GM21786 (cell line): ENCODE data around the gene SERPINA12.
"Not testable (repeated sequence)": the region's sequence is repeated elsewhere in the genome, so short reads cannot be mapped to it uniquely, and the experiment has no call there.

ENCODE experiments used
- ATAC-seq: cut with Tn5 transposase; IDR thresholded peaks from one replicate; pipeline ENCODE4 v1.9.1; 2021; ENCODE audit not compliant: unreplicated experiment

Gene SERPINA12

DNA sequence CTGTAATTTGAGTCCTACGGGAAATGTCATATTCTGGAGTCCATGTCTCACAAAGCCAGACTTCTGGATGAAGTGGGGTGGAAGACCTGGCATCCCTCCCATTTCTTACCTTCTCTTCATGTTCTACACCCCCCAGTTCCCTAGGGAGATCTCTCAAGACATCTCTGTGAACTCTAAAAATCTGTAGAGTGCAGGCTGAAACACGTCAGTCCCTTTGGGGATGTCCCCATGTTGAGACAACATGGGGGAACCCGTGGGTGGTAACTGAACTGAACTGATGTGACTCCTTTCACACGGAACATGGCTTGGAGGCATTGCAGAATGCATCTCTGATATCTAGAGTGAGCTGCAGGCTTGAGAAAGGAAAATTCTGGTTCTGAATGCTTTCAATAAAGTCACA, 15.2 kb downstream of the SERPINA12 start:
- peak; percentile 53 for ATAC-seq

DNA sequence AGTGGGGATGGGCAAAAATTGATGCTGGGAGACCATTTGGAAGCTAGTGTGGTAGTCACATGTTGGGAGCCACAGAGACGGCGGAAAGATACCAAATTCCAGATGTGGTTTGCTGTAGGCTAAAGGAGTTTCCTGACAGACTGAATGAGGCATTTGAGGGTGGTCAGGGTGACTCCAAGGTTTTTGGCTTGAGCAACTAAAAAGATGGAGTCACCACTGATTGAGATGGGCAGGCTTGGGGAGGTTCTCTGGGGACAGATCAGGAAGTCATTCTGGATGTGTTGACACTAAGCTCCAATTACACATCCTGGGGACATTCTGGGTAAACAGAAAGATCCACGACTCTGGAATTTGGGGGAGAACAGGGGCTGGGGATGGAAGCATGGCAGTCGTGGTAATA, 17.8 kb downstream of the SERPINA12 start:
- ATAC-seq: no peak

DNA sequence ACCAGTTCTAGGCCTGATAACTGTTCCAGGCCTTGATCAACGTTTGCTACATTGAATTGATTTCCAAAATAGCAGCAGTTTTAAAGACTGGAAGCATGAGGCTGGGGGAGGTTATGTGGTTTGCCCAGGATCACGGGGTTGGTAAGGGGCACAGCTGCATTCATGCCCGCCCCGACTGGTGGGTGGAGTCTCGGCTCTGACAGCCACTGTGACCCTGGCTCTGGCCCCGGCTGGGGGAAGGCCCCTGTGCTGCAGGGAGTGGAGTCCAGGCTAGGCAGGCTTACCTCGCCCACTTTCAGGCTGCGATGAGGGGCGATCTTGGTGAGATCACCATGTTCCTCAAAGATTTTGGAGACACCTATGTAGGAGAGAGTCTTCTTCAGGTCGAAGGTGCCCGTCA, 19.9 kb downstream of the SERPINA12 start:
- ATAC-seq: no peak

- no peak for ATAC-seq
These were observed 22.4 kb downstream of the SERPINA12 start for GRCh38 chr14:94486883-94487282.

- no peak for ATAC-seq
These were observed 23.1 kb downstream of the SERPINA12 start for GRCh38 chr14:94485944-94486841.

GRCh38 chr14:94484481-94484880, 24.8 kb downstream of the SERPINA12 start:
- ATAC-seq: no peak

DNA sequence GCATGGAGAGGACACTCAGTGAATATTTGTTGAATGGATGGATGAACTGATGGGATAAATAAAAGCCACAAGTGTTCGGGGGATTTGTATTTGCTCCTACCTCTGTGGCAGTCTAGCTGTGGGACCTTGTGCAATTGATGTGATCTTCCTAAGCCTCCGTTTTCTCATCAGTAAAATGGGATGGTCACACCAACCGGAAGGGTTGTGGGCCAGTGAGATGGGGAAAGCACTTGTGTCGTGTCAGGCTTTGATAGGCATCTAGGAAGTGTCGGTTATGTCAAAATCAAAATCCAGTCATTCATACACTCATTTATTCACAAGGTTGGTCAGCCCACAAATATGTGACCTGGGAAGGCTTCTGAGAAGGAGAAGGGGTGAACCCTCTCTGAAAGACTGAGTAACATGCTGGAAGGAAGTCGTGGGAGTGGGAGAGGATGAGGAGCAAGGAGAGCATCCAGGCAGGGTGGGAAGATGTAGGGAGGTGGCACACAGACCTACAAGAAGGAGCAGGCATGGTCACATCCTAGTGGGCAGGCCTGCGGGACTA, 25.5 kb downstream of the SERPINA12 start:
- ATAC-seq: no peak

DNA sequence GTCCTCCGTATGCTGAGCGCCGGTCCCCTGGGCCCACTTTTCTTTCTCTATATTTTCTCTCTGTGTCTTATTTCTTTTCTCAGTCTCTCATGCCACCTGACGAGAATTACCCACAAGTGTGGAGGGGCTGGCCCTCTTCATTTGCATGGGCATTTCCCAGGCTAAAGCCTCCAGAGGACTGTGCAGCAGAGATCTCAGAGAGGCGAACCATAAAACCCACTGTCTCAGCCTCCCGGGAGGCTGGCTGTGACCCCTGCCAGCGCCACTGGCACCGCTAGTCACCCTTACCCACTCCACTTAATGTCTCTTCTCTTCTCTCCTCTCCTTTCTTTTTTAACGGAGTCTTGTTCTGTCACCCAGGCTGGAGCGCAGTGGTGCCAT, 26.2 kb downstream of the SERPINA12 start:
- ATAC-seq: peak; percentile 70

GRCh38 chr14:94482132-94483070, 26.9 kb downstream of the SERPINA12 start:
- not testable (repeated sequence) for ATAC-seq

DNA sequence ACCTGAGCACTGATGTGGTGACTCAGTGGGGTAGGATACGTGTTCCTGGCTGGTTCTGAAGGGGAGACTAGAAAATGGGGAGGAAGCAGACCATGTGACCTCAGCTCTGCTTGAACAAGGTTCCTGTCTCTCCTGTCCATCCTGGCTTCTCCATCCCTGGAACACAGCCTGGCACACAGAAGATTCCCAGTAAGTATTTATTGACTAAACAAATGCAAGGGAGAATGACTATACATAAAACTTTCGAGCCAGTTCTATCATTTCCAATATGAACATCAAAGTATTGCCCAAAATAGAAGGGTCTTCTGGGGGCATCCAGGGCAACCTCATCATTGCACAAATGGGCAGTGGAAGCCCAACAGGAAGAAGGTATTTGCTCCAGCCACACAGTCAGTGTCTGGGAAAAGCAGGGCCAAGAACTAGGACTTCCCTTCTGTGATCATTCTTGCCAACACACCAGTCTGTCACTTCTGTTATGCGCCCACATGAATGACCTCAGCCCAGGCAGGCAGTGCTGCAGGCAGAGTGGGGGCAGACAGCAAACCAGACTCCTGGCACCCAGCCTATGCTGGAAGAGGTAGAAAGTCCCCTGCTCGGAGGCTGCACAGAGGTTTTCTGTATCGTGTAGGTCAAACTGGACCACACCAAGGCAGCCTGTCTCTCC, 27.7 kb downstream of the SERPINA12 start:
- ATAC-seq: peak; percentile 40

GRCh38 chr14:94480809-94481208, 28.5 kb downstream of the SERPINA12 start:
- no peak for ATAC-seq

DNA sequence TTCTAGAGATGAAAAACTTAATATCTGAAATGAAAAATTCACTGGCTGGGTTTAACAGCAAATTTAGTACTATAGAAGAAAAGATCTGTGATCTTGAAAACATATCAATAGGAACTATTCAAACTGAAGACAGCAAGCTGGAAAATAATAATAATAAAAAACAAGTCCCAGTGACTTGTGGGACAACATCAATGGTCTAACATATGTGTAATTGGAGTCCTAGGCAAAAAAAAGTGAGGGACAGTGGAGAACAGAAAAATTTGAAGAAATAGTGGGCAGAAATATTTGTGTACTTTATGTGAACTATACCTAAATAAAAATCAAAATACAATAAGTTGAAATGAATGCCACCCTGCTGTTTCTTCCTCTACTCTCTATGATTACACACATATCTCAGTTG, 30.8 kb downstream of the SERPINA12 start:
- no peak for ATAC-seq

DNA sequence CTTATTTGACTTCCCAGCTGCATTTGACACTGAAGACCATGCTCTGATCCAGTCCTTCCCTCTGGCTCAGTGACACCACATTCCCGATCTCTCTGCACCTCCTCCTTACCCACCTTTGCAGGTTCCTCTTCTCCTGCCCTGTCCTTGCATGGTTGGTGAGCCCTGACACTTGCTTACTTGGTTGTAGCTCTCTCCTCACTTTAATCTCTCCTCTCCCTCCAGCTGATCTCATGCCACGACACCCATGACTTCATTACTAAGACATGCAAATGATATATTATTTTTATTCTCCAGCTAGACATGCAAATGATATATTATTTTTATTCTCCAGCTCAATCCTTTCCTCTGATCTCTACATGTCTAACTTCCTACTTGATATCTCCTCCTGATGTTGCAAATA, 33.2 kb downstream of the SERPINA12 start, which contains the start of gene SERPINA9:
SERPINA9 (minus strand) TSS at position 175 of the 400 bp plus-strand sequence. CDS start 6,357 bp downstream, outside the sequence.
- no peak for ATAC-seq

DNA sequence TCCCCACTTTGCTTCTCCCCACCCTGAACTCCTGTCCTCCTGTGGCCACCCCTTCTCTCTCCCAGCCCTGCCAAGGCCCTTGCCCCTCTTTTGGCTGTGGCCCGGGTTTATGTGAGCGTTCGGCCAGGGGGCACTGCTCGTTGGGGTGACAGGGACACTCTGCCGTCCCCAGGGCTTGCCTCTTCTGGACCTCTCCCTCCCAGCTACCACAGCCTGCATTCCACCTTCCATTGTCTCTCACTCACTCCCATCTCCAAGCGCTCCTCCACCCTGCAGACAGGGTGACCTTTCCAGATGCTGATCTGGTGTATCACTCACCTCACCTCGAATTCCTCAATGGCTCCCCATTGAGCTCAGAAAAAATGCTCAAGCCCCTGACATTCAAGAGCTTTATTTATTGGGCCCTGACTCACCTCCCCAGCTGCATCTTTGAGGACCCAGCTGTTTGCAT, 34.7 kb downstream of the SERPINA12 start:
- no peak for ATAC-seq

DNA sequence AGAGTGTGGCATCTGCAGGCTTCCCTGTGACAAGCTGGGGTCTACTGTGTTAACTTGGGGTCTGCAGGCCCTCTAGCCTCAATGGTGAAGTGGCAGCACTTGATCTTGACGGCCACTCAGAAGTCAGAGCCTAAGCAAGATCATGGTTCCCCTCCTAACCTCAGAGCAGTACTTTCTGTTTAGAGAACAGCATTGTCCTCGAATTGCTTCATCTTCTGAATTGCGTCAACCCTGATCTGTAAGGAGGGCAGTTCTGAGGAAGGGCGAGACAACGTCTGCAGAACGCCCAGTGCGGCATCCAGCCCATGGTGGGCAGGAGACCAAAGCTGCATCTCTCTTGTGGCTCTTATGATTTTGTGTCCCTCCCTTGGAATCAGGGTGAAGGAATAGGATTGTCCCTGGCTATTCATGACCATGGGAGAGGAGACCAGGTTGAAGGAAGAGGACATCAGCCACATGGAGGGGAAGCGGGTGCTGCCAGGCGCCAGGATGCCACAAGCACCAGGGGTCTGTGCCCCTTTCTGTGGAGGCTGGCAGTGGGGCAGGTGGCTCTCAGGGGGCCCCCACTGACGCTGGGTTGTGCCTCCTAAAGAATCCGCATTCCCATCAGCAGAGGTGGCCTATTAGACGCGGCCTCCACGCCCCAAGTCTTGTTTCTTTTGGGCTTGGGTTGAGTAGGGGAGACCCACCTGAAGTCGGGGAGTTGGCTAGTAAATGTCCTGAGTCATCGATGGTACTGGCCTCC, 35.4 kb downstream of the SERPINA12 start:
- ATAC-seq: no peak

GRCh38 chr14:94472842-94473241, 36.4 kb downstream of the SERPINA12 start:
- no peak for ATAC-seq

- no peak for ATAC-seq
These were observed 38.2 kb downstream of the SERPINA12 start for GRCh38 chr14:94471045-94471444.

DNA sequence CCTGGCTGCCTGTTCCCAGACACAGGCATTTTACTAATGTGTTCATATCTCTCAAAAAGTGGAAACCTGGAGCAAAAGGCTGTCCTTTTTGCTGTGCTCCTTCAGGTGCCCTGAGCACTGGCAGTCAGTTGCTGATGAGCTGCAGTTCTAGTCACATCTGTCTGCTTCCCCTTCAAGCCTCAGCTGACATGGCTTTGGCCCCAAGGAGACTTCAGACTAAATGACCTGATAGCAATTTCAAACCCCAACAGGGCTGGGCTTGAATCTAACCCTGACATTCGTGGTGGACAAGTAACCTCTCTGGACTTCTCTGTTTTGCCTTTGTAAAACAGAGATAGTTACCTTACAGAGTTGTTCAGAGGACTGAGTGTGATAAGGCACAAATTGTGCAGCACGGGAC, 39.0 kb downstream of the SERPINA12 start:
- ATAC-seq: no peak

DNA sequence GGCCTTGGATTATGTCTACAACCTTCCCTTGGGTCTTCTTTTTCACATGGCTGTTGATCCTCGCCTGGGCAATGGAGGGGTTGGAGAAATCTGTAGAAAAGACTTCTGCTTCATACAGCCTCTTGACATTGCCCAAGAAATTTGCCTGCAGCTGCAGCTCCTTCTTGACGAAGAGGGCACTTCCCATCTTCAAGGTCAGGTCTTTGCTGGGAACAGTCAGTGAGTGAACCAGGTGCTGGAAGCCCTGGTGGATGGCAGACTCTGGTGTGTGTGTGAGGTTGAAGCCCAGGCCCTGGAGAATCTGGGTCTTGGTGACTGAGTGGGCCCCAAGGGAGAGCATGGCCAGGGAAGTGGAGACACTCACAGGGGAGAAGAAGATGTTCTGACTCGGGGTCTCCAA, 40.0 kb downstream of the SERPINA12 start:
- no peak for ATAC-seq
